Activated CD4-positive, alpha-beta T cell treated with anti-CD3 and anti-CD28 coated beads for 48 hours (primary cell): ENCODE data around the gene NOG.

Experiments
- DNase-seq: peaks from one replicate; pipeline ENCODE4 v3.0.0-alpha.2; 2020

The NOG gene

GRCh38 chr17:56638591-56639051 is 45.1 kb downstream of the NOG start:
- DNase-seq, result no peak

GRCh38 chr17:56639517-56639916 is 46.0 kb downstream of the NOG start:
- DNase-seq, result no peak

- no peak for DNase-seq
Observed at GRCh38 chr17:56640116-56640515, 46.6 kb downstream of the NOG start.

DNA sequence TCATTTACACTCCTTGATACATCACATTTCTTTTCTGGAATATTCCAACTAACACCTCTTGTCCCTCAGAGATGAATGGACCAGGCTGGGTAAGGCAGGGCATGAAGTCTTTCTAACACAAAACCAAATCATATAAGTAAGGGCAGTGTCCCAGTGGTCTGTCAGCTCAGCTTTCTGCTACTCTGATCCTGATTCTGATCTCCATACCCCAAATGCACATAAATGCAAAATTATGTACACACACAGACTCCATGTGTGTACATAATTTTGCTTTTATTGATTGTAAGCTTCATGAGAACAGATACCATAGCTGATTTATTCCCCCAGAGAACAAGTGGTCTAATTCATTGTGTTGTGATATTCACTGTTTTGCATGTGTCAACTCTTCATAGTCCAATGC is 47.9 kb downstream of the NOG start:
- DNase-seq, result no peak

- no peak for DNase-seq
Observed at GRCh38 chr17:56641894-56642293, 48.4 kb downstream of the NOG start.

- DNase-seq, result no peak
Observed at GRCh38 chr17:56642424-56642823, 48.9 kb downstream of the NOG start.
